Parathyroid adenoma (tissue), 2 donors: Measurements from ENCODE around the gene MRTFB.

Experiments used
- H2AFZ ChIP-seq: fragments of 300-600 bp; sonication (generic); one replicate; pipeline ENCODE4 v1.7.0; 2017; ENCODE audit warnings: antibody characterized with exemption, mild to moderate bottlenecking
- H3K27ac ChIP-seq: fragments of 300-600 bp; sonication (generic); one replicate; pipeline ENCODE4 v1.7.0; 2017
- H3K27me3 ChIP-seq: fragments of 300-600 bp; sonication (generic); one replicate; pipeline ENCODE4 v1.7.0; 2017; ENCODE audit warnings: low read length; ENCODE audit not compliant: control insufficient read depth, insufficient read depth
- H3K36me3 ChIP-seq: fragments of 300-600 bp; sonication (generic); one replicate; pipeline ENCODE4 v1.7.0; 2017; ENCODE audit warnings: low read length; ENCODE audit not compliant: control insufficient read depth, insufficient read depth
- H3K4me1 ChIP-seq: fragments of 300-600 bp; sonication (generic); one replicate; pipeline ENCODE4 v1.7.0; 2017; ENCODE audit warnings: control low read depth
- H3K4me2 ChIP-seq: fragments of 300-600 bp; sonication (generic); one replicate; pipeline ENCODE4 v1.7.0; 2017; ENCODE audit warnings: low read length
- H3K4me3 ChIP-seq: fragments of 300-600 bp; sonication (generic); one replicate; pipeline ENCODE4 v1.7.0; 2017; ENCODE audit warnings: low read depth, low read length
- H3K79me2 ChIP-seq: fragments of 300-600 bp; sonication (generic); one replicate; pipeline ENCODE4 v1.7.0; 2017; ENCODE audit warnings: control low read depth
- H3K9ac ChIP-seq: fragments of 300-600 bp; sonication (generic); one replicate; pipeline ENCODE4 v1.7.0; 2017; ENCODE audit warnings: mild to moderate bottlenecking
- H3K9me3 ChIP-seq: fragments of 300-600 bp; sonication (generic); one replicate; pipeline ENCODE4 v1.7.0; 2017; ENCODE audit warnings: low read length; ENCODE audit not compliant: control insufficient read depth
- CTCF ChIP-seq: fragments of 300-600 bp; sonication (generic); IDR thresholded peaks from one replicate; pipeline ENCODE4 v1.7.0; 2017; ENCODE audit warnings: antibody characterized with exemption, mild to moderate bottlenecking
- donor health status: primary hyperparathyroidism.

The MRTFB gene

GRCh38 chr16:14215941-14216340, 144.8 kb downstream of the MRTFB start:
- no peak for TF ChIP-seq CTCF
- no peaks in the 10 kb centered on the region for H3K36me3 ChIP-seq
- no peak overlapping the region for H3K4me2 ChIP-seq
- no peak overlapping the region for H3K27ac ChIP-seq
- no peaks in the 10 kb centered on the region for H3K27me3 ChIP-seq
- no peak overlapping the region for H3K4me3 ChIP-seq
- no peaks in the 10 kb centered on the region for H3K79me2 ChIP-seq
- no peaks in the 10 kb centered on the region for H3K4me1 ChIP-seq
- H3K9me3 ChIP-seq, result no peaks in the 10 kb centered on the region
- H2AFZ ChIP-seq, result no peak overlapping the region
- H3K9ac ChIP-seq, result no peak overlapping the region

GRCh38 chr16:14219983-14220382, 148.9 kb downstream of the MRTFB start:
- Histone ChIP-seq H3K36me3 (no peaks in the 10 kb centered on the region), H2AFZ (no peak overlapping the region), H3K9me3 (no peaks in the 10 kb centered on the region), H3K27ac (no peak overlapping the region), H3K79me2 (no peaks in the 10 kb centered on the region), H3K9ac (no peak overlapping the region), H3K4me2 (no peak overlapping the region), H3K4me3 (no peak overlapping the region), H3K27me3 (no peaks in the 10 kb centered on the region), H3K4me1 (no peaks in the 10 kb centered on the region)
- no peak for TF ChIP-seq CTCF

- Histone ChIP-seq H3K27me3 (no peaks in the 10 kb centered on the region), H3K4me1 (no peaks in the 10 kb centered on the region), H3K27ac (no peak overlapping the region), H3K9ac (no peak overlapping the region), H3K9me3 (no peaks in the 10 kb centered on the region), H2AFZ (no peak overlapping the region), H3K4me2 (no peak overlapping the region), H3K36me3 (no peaks in the 10 kb centered on the region), H3K79me2 (no peaks in the 10 kb centered on the region), H3K4me3 (no peak overlapping the region)
- no peak for TF ChIP-seq CTCF
These were observed 152.5 kb downstream of the MRTFB start for GRCh38 chr16:14223632-14224031.

- Histone ChIP-seq H3K4me1 (no peaks in the 10 kb centered on the region), H3K36me3 (no peaks in the 10 kb centered on the region), H2AFZ (no peak overlapping the region), H3K79me2 (no peaks in the 10 kb centered on the region), H3K9me3 (no peaks in the 10 kb centered on the region), H3K27me3 (no peaks in the 10 kb centered on the region), H3K9ac (no peak overlapping the region), H3K27ac (no peak overlapping the region), H3K4me3 (no peak overlapping the region), H3K4me2 (no peak overlapping the region)
- no peak for TF ChIP-seq CTCF
These were observed 154.3 kb downstream of the MRTFB start for GRCh38 chr16:14225457-14225856.

- TF ChIP-seq CTCF, result no peak
- no peak overlapping the region for H3K27ac ChIP-seq
- no peaks in the 10 kb centered on the region for H3K4me1 ChIP-seq
- H3K27me3 ChIP-seq, result no peaks in the 10 kb centered on the region
- H3K4me3 ChIP-seq, result no peak overlapping the region
- no peak overlapping the region for H3K9ac ChIP-seq
- no peaks in the 10 kb centered on the region for H3K9me3 ChIP-seq
- no peak overlapping the region for H3K4me2 ChIP-seq
- no peak overlapping the region for H2AFZ ChIP-seq
- H3K79me2 ChIP-seq, result no peaks in the 10 kb centered on the region
- H3K36me3 ChIP-seq, result no peaks in the 10 kb centered on the region
These were observed 161.2 kb downstream of the MRTFB start for GRCh38 chr16:14232106-14232864.
